Measurements from ENCODE around the gene MRM1.

The MRM1 gene

GRCh38 chr17:36616061-36617029, 15.0 kb downstream of the MRM1 start:
- no peak overlapping the region for H3K4me3 ChIP-seq (ENCODE audit: low read depth, low read length)
- TF ChIP-seq CTCF (IDR thresholded peaks at IDR 0.05; ENCODE audit: borderline replicate concordance, insufficient read depth, low read depth, low read length): no peak

- TF ChIP-seq CTCF (IDR thresholded peaks at IDR 0.05; ENCODE audit: borderline replicate concordance, insufficient read depth, low read depth, low read length): no peak
Measured at GRCh38 chr17:36617773-36618172, 16.4 kb downstream of the MRM1 start.

GRCh38 chr17:36623281-36623680, 21.9 kb downstream of the MRM1 start:
- H3K4me3 ChIP-seq (ENCODE audit: low read depth, low read length): no peak overlapping the region
- TF ChIP-seq CTCF (IDR thresholded peaks at IDR 0.05; ENCODE audit: borderline replicate concordance, insufficient read depth, low read depth, low read length): no peak

More at GRCh38 chr17:36617773-36618172, 16.4 kb downstream of the MRM1 start:
- H3K4me3 ChIP-seq (ENCODE audit: low read depth, low read length): no peak overlapping the region

- no peak overlapping the region for H3K4me3 ChIP-seq (ENCODE audit: low read depth, low read length)
- TF ChIP-seq CTCF (IDR thresholded peaks at IDR 0.05; ENCODE audit: borderline replicate concordance, insufficient read depth, low read depth, low read length): no peak
Measured at GRCh38 chr17:36625188-36625587, 23.8 kb downstream of the MRM1 start.

- TF ChIP-seq CTCF (IDR thresholded peaks at IDR 0.05; ENCODE audit: borderline replicate concordance, insufficient read depth, low read depth, low read length): no peak
- no peak overlapping the region for H3K4me3 ChIP-seq (ENCODE audit: low read depth, low read length)
Measured at GRCh38 chr17:36627101-36627500, 25.7 kb downstream of the MRM1 start.

GRCh38 chr17:36628576-36628975, 27.2 kb downstream of the MRM1 start:
- H3K4me3 ChIP-seq (ENCODE audit: low read depth, low read length): no peak overlapping the region
- no peak for TF ChIP-seq CTCF (IDR thresholded peaks at IDR 0.05; ENCODE audit: borderline replicate concordance, insufficient read depth, low read depth, low read length)
